K562 (cell line): ENCODE results near the gene PRRX1. TPM values are rescaled to one million over a fixed set of nuclear protein-coding genes. Genes with fewer than 3 reads are reported as not detected.

Experiments used
- ATAC-seq: fragments of 200-7000 bp; cut with Tn5 transposase; 3 replicates; pipeline ENCODE4 v1.9.1; 2020; ENCODE audit warnings: moderate library complexity
- BruUV-seq: library from RNA; stranded (reverse); fragments of 400-500 nt; replicated peaks from 2 replicates; lab custom pipeline; 2021; lab: Mats Ljungman, UMichigan
- CTCF ChIA-PET: fragments of 300-600 bp; formaldehyde crosslinking; extraction: SDS; loops from one replicate; lab custom pipeline; 2021; ENCODE audit warnings: low intra/inter-chr PET ratio; lab: Yijun Ruan, JAX
- POLR2A ChIA-PET: fragments of 300-600, 350-650 bp; sonication (Branson Sonifier 250); formaldehyde crosslinking; extraction: SDS; loops from one replicate; lab custom pipeline; 2021; ENCODE audit warnings: antibody characterized with exemption, inconsistent platforms; lab: Yijun Ruan, JAX
- DNase-seq, 4 experiments: peaks; one replicate each; pipeline versions ENCODE4 v3.0.0 to v3.0.0-alpha.2; 2011 to 2018; ENCODE audit warnings: low spot score in 3 of 4, mixed read lengths in 3 of 4; ENCODE audit errors: extremely low read depth in 1 of 4
- FAIRE-seq: peaks from 2 replicates; lab custom pipeline; 2011; peaks lifted over from hg19 to GRCh38; lab: Jason Lieb, UNC
- H2AFZ ChIP-seq: 2 replicates; pipeline ENCODE4 v1.6.0; 2011; ENCODE audit warnings: low read depth, low read length, control low read depth, inconsistent platforms
- H3K27ac ChIP-seq: fragments of 200-600 bp; 3 replicates; pipeline ENCODE4 v1.8.0; 2011; ENCODE audit warnings: low read depth, mild to moderate bottlenecking, control low read depth, inconsistent platforms, low read length, moderate library complexity, mixed read lengths; ENCODE audit errors: extremely low read depth
- H3K27me3 ChIP-seq, 2 experiments: fragments of 300-600 bp in 1 of 2; 2 replicates in 1 of 2; 3 replicates in 1 of 2; pipeline versions ENCODE4 v1.6.0 to v1.8.0; 2011; ENCODE audit warnings: inconsistent platforms in 2 of 2, low read length in 2 of 2, mild to moderate bottlenecking in 1 of 2, mixed read lengths in 1 of 2, moderate library complexity in 1 of 2; ENCODE audit not compliant: control insufficient read depth in 2 of 2, insufficient read depth in 2 of 2
- H3K36me3 ChIP-seq: fragments of 300-600 bp; 3 replicates; pipeline ENCODE4 v1.8.0; 2011; ENCODE audit warnings: mild to moderate bottlenecking, low read length, inconsistent platforms; ENCODE audit not compliant: control insufficient read depth, insufficient read depth
- H3K4me1 ChIP-seq, 2 experiments: fragments of 200-600 bp in 1 of 2; replicated peaks in 1 of 2; 2 replicates in 1 of 2; 3 replicates in 1 of 2; pipeline versions ENCODE4 v1.5.1 to v1.8.0; 2011; ENCODE audit warnings: inconsistent platforms in 2 of 2, low read length in 2 of 2, mild to moderate bottlenecking in 1 of 2, mixed read lengths in 1 of 2, moderate library complexity in 1 of 2; ENCODE audit not compliant: control insufficient read depth in 2 of 2, insufficient read depth in 2 of 2
- H3K4me2 ChIP-seq: 2 replicates; pipeline ENCODE4 v1.6.1; 2011; ENCODE audit warnings: low read length, control low read depth, inconsistent platforms, mixed read lengths; ENCODE audit not compliant: insufficient read depth
- H3K4me3 ChIP-seq: fragments of 200-600 bp; sonication (generic), shearing (Covaris generic); 2 replicates; pipeline ENCODE4 v1.5.1; 2016; ENCODE audit warnings: control low read depth, inconsistent platforms
- H3K79me2 ChIP-seq: fragments of 200-600 bp; 3 replicates; pipeline ENCODE4 v1.8.0; 2011; ENCODE audit warnings: low read length, inconsistent platforms; ENCODE audit not compliant: control insufficient read depth, insufficient read depth
- H3K9ac ChIP-seq, 2 experiments: 2 replicates each; pipeline versions ENCODE4 v1.6.0 to v1.6.1; 2011; ENCODE audit warnings: low read depth in 2 of 2, low read length in 2 of 2, control low read depth in 1 of 2, inconsistent platforms in 1 of 2, mild to moderate bottlenecking in 1 of 2, mixed read lengths in 1 of 2; ENCODE audit not compliant: insufficient read depth in 1 of 2
- H3K9me1 ChIP-seq: one replicate; pipeline ENCODE4 v1.6.0; 2011; ENCODE audit warnings: inconsistent platforms, mild to moderate bottlenecking, low read length, moderate library complexity; ENCODE audit not compliant: control insufficient read depth, insufficient read depth
- H3K9me3 ChIP-seq: replicated peaks from 2 replicates; pipeline ENCODE4 v1.5.1; 2011; ENCODE audit warnings: low read depth, low read length, inconsistent platforms; ENCODE audit not compliant: control insufficient read depth, insufficient read depth
- H4K20me1 ChIP-seq: replicated peaks from 2 replicates; pipeline ENCODE4 v1.6.1; 2011; ENCODE audit warnings: low read length, inconsistent platforms, mixed read lengths; ENCODE audit not compliant: control insufficient read depth, insufficient read depth
- CBFA2T2 ChIP-seq: fragments of 450-650 bp; conservative IDR thresholded peaks from 2 replicates; pipeline ENCODE4 v1.6.1; 2017; ENCODE audit warnings: mild to moderate bottlenecking
- CHD4 ChIP-seq: fragments of 200-600 bp; sonication (generic); IDR thresholded peaks from 3 replicates; pipeline ENCODE4 v1.6.1; 2012; ENCODE audit warnings: low read depth, mild to moderate bottlenecking, mixed read lengths, low read length, inconsistent platforms; ENCODE audit not compliant: insufficient read depth, insufficient replicate concordance, poor library complexity, severe bottlenecking
- EHMT2 ChIP-seq: fragments of 450-650 bp; IDR thresholded peaks from 2 replicates; pipeline ENCODE4 v1.6.1; 2018; ENCODE audit warnings: antibody characterized with exemption
- MAFG ChIP-seq: fragments of 450-650 bp; conservative IDR thresholded peaks from 2 replicates; pipeline ENCODE4 v1.6.1; 2016; ENCODE audit warnings: missing genetic modification characterization, missing compliant biosample characterization
- NELFE ChIP-seq: IDR thresholded peaks from 2 replicates; pipeline ENCODE4 v1.6.1; 2011; ENCODE audit warnings: mild to moderate bottlenecking; ENCODE audit not compliant: insufficient read depth, insufficient read length
- RAD51 ChIP-seq: fragments of 450-650 bp; IDR thresholded peaks from 2 replicates; pipeline ENCODE4 v1.7.1; 2016; ENCODE audit warnings: low read depth, mild to moderate bottlenecking, borderline replicate concordance
- RBM22 ChIP-seq: fragments of 200-400 bp; formaldehyde crosslinking; IDR thresholded peaks from 2 replicates; pipeline ENCODE4 v1.6.1; 2018; ENCODE audit warnings: low read length, low read depth; ENCODE audit not compliant: poor library complexity, severe bottlenecking
- SUPT5H ChIP-seq: fragments of 450-650 bp; IDR thresholded peaks from 2 replicates; pipeline ENCODE4 v1.6.1; 2016
- TCF15 ChIP-seq: fragments of 250-450 bp; sonication (Bioruptor Pico); IDR thresholded peaks from 2 replicates; pipeline ENCODE4 v1.8.0; 2022; ENCODE audit warnings: moderate library complexity, mild to moderate bottlenecking, inconsistent platforms
- ZNF518B ChIP-seq: fragments of 250-450 bp; sonication (Bioruptor Pico); IDR thresholded peaks from 2 replicates; pipeline ENCODE4 v1.5.0; 2021; ENCODE audit warnings: mild to moderate bottlenecking, moderate library complexity
- ZNF75A ChIP-seq: fragments of 450-650 bp; formaldehyde crosslinking; IDR thresholded peaks from 2 replicates; pipeline ENCODE4 v1.4.0; 2020; ENCODE audit warnings: mild to moderate bottlenecking
- WGBS: fragments of 100-300 bp; shearing (Covaris generic); methylation state at CpG from one replicate; pipeline ENCODE4 v1.1.6; 2016; ENCODE audit warnings: low coverage, mixed read lengths; ENCODE audit not compliant: insufficient coverage; ENCODE audit errors: missing lambda C conversion rate; 5-methylcytosine and 5-hydroxymethylcytosine counted together
- in situ Hi-C: fragments of 300-500 bp; cut with MboI; formaldehyde crosslinking; loops from 4 replicates; pipeline ENCODE4 v1.15.0; 2018; ENCODE audit warnings: inconsistent platforms, mixed read lengths
- intact Hi-C: fragments of 100-400 bp; cut with micrococcal nuclease; formaldehyde crosslinking; loops from 2 replicates; pipeline ENCODE4 v1.14.2; 2022
- polyA plus RNA-seq, 8 experiments: library from polyadenylated mRNA; depleted of rRNA in 4 of 8; stranded (reverse) in 5 of 8; unstranded in 3 of 8; fragments of >200 nt; fragmentation: Nextera tagmentation in 2 of 8; fragmentation: Illumina TruSeq in 1 of 8; extraction: Ambion mirVana in 2 of 8; extraction: Trizol in 1 of 8; gene quantifications; 2 replicates each; pipeline versions ENCODE4 v1.2.1 to v1.2.3, GENCODE V29; 2011 to 2014; ENCODE audit warnings: inconsistent platforms in 1 of 8, missing spikeins in 1 of 8
- total RNA-seq, 7 experiments: library from RNA; depleted of rRNA in 6 of 7; stranded (reverse); fragments of >200 nt in 6 of 7; fragmentation: Illumina TruSeq in 2 of 7; extraction: Trizol in 2 of 7; gene quantifications; 2 replicates each; pipeline versions ENCODE4 v1.2.1 to v1.2.3, GENCODE V29; 2011 to 2021; ENCODE audit warnings: low replicate concordance in 1 of 7
- TF ChIP-seq, protein P1 (sequence below): fragments of 250-450 bp; sonication (Bioruptor Pico); IDR thresholded peaks from 2 replicates; pipeline ENCODE4 v1.4.0; 2020; ENCODE audit warnings: mild to moderate bottlenecking

Gene PRRX1
- total and polyA plus RNA-seq, 9 of the 15 experiments (the other 6 are each of a cell fraction or from before 2014, with no cell fraction given): not detected

GRCh38 chr1:170714163-170714562 lies 50.2 kb downstream of the PRRX1 start:
- Histone ChIP-seq H3K27me3 (no peaks in the 10 kb centered on the region), H3K79me2 (no peaks in the 10 kb centered on the region), H3K4me3 (no peak overlapping the region), H3K9me3 (no peaks in the 10 kb centered on the region), H4K20me1 (no peaks in the 10 kb centered on the region), H3K9ac (no peak overlapping the region), H3K27ac (no peak overlapping the region), H3K9me1 (no peaks in the 10 kb centered on the region), H3K4me2 (no peak overlapping the region), H3K4me1 (no peaks in the 10 kb centered on the region), H3K36me3 (no peaks in the 10 kb centered on the region), H2AFZ (no peak overlapping the region)
- under 1% methylated on average over 5 of the region's 5 CpGs for WGBS
- ATAC-seq: no peak
- CTCF ChIA-PET: no interaction called here
- no peak for TF ChIP-seq CHD4
- no peak for TF ChIP-seq SUPT5H
- no peak for TF ChIP-seq MAFG (tag)
- TF ChIP-seq TCF15 (CRISPR knock-in tag): no peak
- TF ChIP-seq NELFE: no peak
- no peak for FAIRE-seq
- in situ Hi-C loops: no loop called here
- no peak for DNase-seq
- intact Hi-C loops: no loop called here
- BruUV-seq: no TSS peak
- POLR2A ChIA-PET: no interaction called here

DNA sequence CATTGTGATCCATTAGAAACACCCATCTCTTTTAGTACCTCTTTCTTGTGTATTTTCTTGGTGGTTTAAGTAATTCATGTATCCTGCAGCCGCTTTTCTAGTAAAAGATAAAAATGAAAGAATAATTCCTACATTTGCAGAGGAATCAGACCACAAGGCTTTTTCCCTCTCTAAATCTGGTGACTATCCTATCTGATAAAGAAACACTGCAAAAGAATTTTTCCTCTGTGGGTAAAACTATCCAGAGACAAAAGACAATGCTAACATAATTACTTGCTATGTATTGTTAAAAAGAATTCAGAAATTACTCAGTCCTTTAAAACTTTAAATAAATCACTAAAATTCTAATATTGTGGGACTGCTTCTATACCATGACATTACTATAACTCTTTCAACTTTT lies 51.0 kb downstream of the PRRX1 start:
- Histone ChIP-seq H3K36me3 (no peaks in the 10 kb centered on the region), H2AFZ (no peak overlapping the region), H3K4me1 (no peaks in the 10 kb centered on the region), H3K27ac (no peak overlapping the region), H3K9me1 (no peaks in the 10 kb centered on the region), H3K4me2 (no peak overlapping the region), H3K9ac (no peak overlapping the region), H3K9me3 (no peaks in the 10 kb centered on the region), H3K27me3 (no peaks in the 10 kb centered on the region), H4K20me1 (no peaks in the 10 kb centered on the region), H3K4me3 (no peak overlapping the region), H3K79me2 (no peaks in the 10 kb centered on the region)
- no peak for FAIRE-seq
- BruUV-seq: no TSS peak
- DNase-seq: no peak
- ChIA-PET POLR2A (no interaction called here), CTCF (no interaction called here)
- intact Hi-C loops: no loop called here
- 4% methylated on average over 1 of the region's 1 CpG for WGBS
- ATAC-seq: no peak
- in situ Hi-C loops: no loop called here
- TF ChIP-seq RAD51: no peak
- no peak for TF ChIP-seq CBFA2T2
- TF ChIP-seq RBM22: no peak
- TF ChIP-seq ZNF518B: no peak
- TF ChIP-seq EHMT2: no peak
- TF ChIP-seq, protein P1, sequence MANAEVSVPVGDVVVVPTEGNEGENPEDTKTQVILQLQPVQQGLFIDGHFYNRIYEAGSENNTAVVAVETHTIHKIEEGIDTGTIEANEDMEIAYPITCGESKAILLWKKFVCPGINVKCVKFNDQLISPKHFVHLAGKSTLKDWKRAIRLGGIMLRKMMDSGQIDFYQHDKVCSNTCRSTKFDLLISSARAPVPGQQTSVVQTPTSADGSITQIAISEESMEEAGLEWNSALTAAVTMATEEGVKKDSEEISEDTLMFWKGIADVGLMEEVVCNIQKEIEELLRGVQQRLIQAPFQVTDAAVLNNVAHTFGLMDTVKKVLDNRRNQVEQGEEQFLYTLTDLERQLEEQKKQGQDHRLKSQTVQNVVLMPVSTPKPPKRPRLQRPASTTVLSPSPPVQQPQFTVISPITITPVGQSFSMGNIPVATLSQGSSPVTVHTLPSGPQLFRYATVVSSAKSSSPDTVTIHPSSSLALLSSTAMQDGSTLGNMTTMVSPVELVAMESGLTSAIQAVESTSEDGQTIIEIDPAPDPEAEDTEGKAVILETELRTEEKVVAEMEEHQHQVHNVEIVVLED (CRISPR knock-in tag): no peak
- TF ChIP-seq ZNF75A (CRISPR knock-in tag): no peak
